Measurements from ENCODE around the gene PRG3. TPM values are rescaled to one million over a fixed set of nuclear protein-coding genes. Genes with fewer than 3 reads are reported as not detected.

Gene PRG3
- total and polyA plus RNA-seq, 2 experiments from 2014 or later = not detected

DNA sequence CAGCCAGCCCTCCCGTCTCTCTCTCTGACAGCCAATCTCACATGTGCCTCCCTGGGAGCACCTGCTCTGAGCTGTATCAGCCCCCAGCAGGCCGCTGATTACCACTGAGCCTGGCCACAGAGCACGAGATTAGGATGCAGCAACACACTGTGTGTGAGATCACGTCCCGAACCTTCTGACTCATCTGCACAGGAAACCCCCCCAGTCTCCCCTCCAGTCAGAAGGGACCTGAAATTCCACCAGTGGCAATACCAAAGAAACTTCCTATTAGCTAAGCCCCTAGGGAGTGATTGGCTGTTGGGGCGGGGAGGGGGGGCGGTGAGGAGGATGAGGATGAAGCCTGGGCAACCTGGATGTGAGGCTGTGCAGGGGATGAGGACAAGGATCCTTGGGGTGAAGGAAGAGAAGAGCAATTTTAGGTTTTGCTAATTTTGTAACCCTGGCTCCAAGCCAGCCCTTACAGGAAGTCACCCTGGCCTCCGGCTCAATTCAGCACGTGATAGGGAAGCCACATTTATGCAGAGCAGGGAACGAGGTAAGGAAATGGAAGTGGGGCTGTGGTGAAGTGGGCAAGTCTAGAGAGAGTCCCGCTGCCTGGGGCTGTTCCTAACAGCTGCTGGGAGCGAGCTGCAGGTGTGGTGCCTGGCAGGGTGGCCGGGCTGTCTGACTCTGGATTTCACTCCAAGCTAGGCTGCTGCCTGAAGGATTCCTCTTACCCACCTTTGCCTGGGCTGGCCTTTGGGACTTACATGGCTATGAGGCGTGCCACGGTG lies 44.0 kb upstream of the PRG3 start:
- Histone ChIP-seq H3K4me2 (no peak overlapping the region), H3K27me3 (no peaks in the 10 kb centered on the region), H3K79me2 (no peaks in the 10 kb centered on the region), H4K20me1 (ENCODE audit: insufficient read depth, poor library complexity, severe bottlenecking) (no peaks in the 10 kb centered on the region), H2AFZ (no peak overlapping the region), H3K9me2 (replicated peaks; ENCODE audit: insufficient read depth) (no peaks in the 10 kb centered on the region), H3K4me3 (no peak overlapping the region), H3K9me3 (ENCODE audit: low read depth) (no peaks in the 10 kb centered on the region), H3K4me1 (ENCODE audit: insufficient read depth) (peaks cover 16% of the 10 kb centered on the region), H3K36me3 (replicated peaks; ENCODE audit: insufficient read depth, low read depth) (no peaks in the 10 kb centered on the region), H3K27ac (no peak overlapping the region)
- TF ChIP-seq EZH2 (IDR thresholded peaks at IDR 0.05; ENCODE audit: borderline replicate concordance) (no peak), CTCF (IDR thresholded peaks at IDR 0.05; ENCODE audit: poor library complexity) (no peak), EZH2phosphoT487 (IDR thresholded peaks at IDR 0.05; ENCODE audit: low read depth, severe bottlenecking, unreplicated experiment) (no peak)
- DNase-seq (ENCODE audit: low spot score) = peak; percentile 56
- 73% methylated on average over 15 of the region's 15 CpGs for WGBS (ENCODE audit: low lambda C conversion rate, missing lambda C conversion rate)

DNA sequence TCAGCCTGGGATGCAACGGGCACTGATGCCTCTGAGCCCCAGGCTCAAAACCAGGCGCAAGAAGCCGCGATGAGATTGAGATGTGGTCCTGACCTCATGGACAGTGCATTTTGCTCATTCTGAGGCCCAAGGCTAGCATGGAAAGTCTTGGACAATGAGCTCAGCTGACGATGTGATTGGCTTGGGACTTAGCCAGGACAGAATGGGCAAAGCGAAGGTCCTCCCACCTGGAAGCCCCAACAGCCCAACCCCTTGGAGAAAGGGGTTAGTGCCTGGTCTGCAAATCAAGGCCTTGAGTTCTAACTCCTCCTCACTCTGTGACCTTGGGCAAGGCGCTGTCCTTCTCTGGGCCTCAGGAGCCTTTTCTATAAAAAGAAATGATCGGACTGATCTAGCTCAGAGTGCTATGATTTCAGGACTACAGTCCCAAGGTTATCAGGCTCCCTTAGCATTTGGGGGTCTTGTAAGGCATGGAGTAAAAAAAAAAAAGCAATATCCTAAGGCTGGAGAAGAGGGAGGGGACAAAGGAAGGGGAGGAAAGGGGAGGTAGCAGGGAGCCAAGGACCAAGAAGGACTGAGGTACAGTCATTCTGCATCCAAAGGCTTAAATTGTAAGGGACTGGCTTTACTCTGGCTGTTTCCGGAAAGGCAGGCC lies 43.3 kb upstream of the PRG3 start:
- Histone ChIP-seq H3K9me2 (replicated peaks; ENCODE audit: insufficient read depth) (no peaks in the 10 kb centered on the region), H3K9me3 (ENCODE audit: low read depth) (no peaks in the 10 kb centered on the region), H3K27me3 (no peaks in the 10 kb centered on the region), H2AFZ (no peak overlapping the region), H3K4me1 (ENCODE audit: insufficient read depth) (peaks cover 16% of the 10 kb centered on the region), H3K36me3 (replicated peaks; ENCODE audit: insufficient read depth, low read depth) (no peaks in the 10 kb centered on the region), H3K4me2 (no peak overlapping the region), H3K79me2 (no peaks in the 10 kb centered on the region), H3K27ac (no peak overlapping the region), H3K4me3 (no peak overlapping the region), H4K20me1 (ENCODE audit: insufficient read depth, poor library complexity, severe bottlenecking) (no peaks in the 10 kb centered on the region)
- TF ChIP-seq CTCF (IDR thresholded peaks at IDR 0.05; ENCODE audit: poor library complexity) (no peak), EZH2phosphoT487 (IDR thresholded peaks at IDR 0.05; ENCODE audit: low read depth, severe bottlenecking, unreplicated experiment) (no peak), EZH2 (IDR thresholded peaks at IDR 0.05; ENCODE audit: borderline replicate concordance) (no peak)
- 94% methylated on average over 9 of the region's 9 CpGs for WGBS (ENCODE audit: low lambda C conversion rate, missing lambda C conversion rate)
- no peak for DNase-seq (ENCODE audit: low spot score)

DNA sequence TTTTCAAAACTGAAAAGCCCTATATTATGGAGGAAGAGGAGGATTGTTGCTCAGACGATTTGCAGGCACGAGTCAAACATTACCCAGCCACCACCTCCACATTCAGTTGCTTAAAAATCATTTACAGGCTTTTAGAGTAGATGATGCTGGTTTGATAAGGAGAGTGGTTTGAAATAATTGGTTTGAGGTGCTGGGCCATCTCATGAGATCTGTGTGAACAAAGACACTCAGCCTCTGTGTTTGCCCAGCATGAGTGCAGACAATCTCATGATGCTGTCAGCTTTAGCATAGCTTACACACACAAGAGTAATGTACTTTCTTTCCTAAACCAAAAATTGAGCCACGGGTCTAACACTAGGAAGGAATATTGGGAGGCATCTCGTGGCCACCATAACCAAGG lies 41.7 kb upstream of the PRG3 start:
- H3K27ac ChIP-seq = no peak overlapping the region
- H3K79me2 ChIP-seq = no peaks in the 10 kb centered on the region
- H3K4me2 ChIP-seq = no peak overlapping the region
- no peaks in the 10 kb centered on the region for H3K9me2 ChIP-seq (replicated peaks; ENCODE audit: insufficient read depth)
- no peaks in the 10 kb centered on the region for H3K9me3 ChIP-seq (ENCODE audit: low read depth)
- H3K4me1 ChIP-seq (ENCODE audit: insufficient read depth) = peaks cover 16% of the 10 kb centered on the region
- no peaks in the 10 kb centered on the region for H3K27me3 ChIP-seq
- WGBS (ENCODE audit: low lambda C conversion rate, missing lambda C conversion rate) = 67% methylated on average over 4 of the region's 4 CpGs
- DNase-seq (ENCODE audit: low spot score) = no peak
- no peaks in the 10 kb centered on the region for H4K20me1 ChIP-seq (ENCODE audit: insufficient read depth, poor library complexity, severe bottlenecking)
- H3K4me3 ChIP-seq = no peak overlapping the region
- H3K36me3 ChIP-seq (replicated peaks; ENCODE audit: insufficient read depth, low read depth) = no peaks in the 10 kb centered on the region
- H2AFZ ChIP-seq = no peak overlapping the region
- TF ChIP-seq CTCF (IDR thresholded peaks at IDR 0.05; ENCODE audit: poor library complexity) (no peak), EZH2 (IDR thresholded peaks at IDR 0.05; ENCODE audit: borderline replicate concordance) (no peak), EZH2phosphoT487 (IDR thresholded peaks at IDR 0.05; ENCODE audit: low read depth, severe bottlenecking, unreplicated experiment) (no peak)

Measured in hepatocyte (in vitro differentiated cells).